ENCODE results near the gene VIPR2.

VIPR2 gene

GRCh38 chr7:159157714-159158113, 13.0 kb upstream of the VIPR2 start:
- no peak for ATAC-seq

GRCh38 chr7:159156436-159157245, 12.0 kb upstream of the VIPR2 start:
- no peak for ATAC-seq

GRCh38 chr7:159155410-159155809, 10.7 kb upstream of the VIPR2 start:
- no peak for ATAC-seq

GRCh38 chr7:159154243-159154642, 9.6 kb upstream of the VIPR2 start:
- ATAC-seq, result no peak

GRCh38 chr7:159153511-159153910, 8.8 kb upstream of the VIPR2 start:
- ATAC-seq, result no peak

GRCh38 chr7:159152816-159153215, 8.1 kb upstream of the VIPR2 start:
- ATAC-seq, result no peak

- no peak for ATAC-seq
Measured at GRCh38 chr7:159151231-159151630, 6.6 kb upstream of the VIPR2 start.

GRCh38 chr7:159149488-159149887, 4.8 kb upstream of the VIPR2 start:
- ATAC-seq, result no peak

- no peak for ATAC-seq
Measured at GRCh38 chr7:159148430-159149395, 4.0 kb upstream of the VIPR2 start.

- ATAC-seq, result no peak
Measured at GRCh38 chr7:159147687-159148086, 3.0 kb upstream of the VIPR2 start.

- ATAC-seq, result no peak
Measured at GRCh38 chr7:159147246-159147645, 2.6 kb upstream of the VIPR2 start.

GRCh38 chr7:159146084-159146858, 1.6 kb upstream of the VIPR2 start:
- ATAC-seq, result no peak

GRCh38 chr7:159145490-159145855, 806 bp upstream of the VIPR2 start:
- no peak for ATAC-seq

GRCh38 chr7:159143780-159144757, 598 bp downstream of the VIPR2 start:
- ATAC-seq, result no peak

- ATAC-seq, result no peak
Measured at GRCh38 chr7:159142730-159143129, 1.9 kb downstream of the VIPR2 start.

GRCh38 chr7:159142199-159142598, 2.5 kb downstream of the VIPR2 start:
- ATAC-seq, result no peak

GRCh38 chr7:159141660-159142059, 3.0 kb downstream of the VIPR2 start:
- ATAC-seq, result no peak

- no peak for ATAC-seq
Measured at GRCh38 chr7:159141167-159141566, 3.5 kb downstream of the VIPR2 start.

- no peak for ATAC-seq
Measured at GRCh38 chr7:159140170-159140910, 4.3 kb downstream of the VIPR2 start.

GRCh38 chr7:159139639-159140038, 5.0 kb downstream of the VIPR2 start:
- no peak for ATAC-seq

GRCh38 chr7:159139202-159139601, 5.5 kb downstream of the VIPR2 start:
- no peak for ATAC-seq

Measured in activated CD4-positive, CD25-positive, alpha-beta regulatory T cell treated with anti-CD3 and anti-CD28 coated beads, Interleukin-2, amount 50 U/mL, for 24 hours (primary cell).